IMR-90 (cell line): Measurements from ENCODE around the gene POU2F2.

Experiments
- CEBPB ChIP-seq: IDR thresholded peaks from 2 replicates; pipeline ENCODE4 v1.6.1; 2012; ENCODE audit warnings: low read depth, low read length, improper control_type of control experiment
- CHD1 ChIP-seq: IDR thresholded peaks from 2 replicates; pipeline ENCODE4 v1.6.1; 2012; ENCODE audit warnings: low read depth, low read length, improper control_type of control experiment
- CTCF ChIP-seq: conservative IDR thresholded peaks from 2 replicates; pipeline ENCODE4 v1.5.1; 2012; ENCODE audit warnings: mild to moderate bottlenecking, low read depth, low read length, improper control_type of control experiment
- MXI1 ChIP-seq: IDR thresholded peaks from 2 replicates; pipeline ENCODE4 v1.6.1; 2012; ENCODE audit warnings: low read depth, mild to moderate bottlenecking, low read length, moderate library complexity, borderline replicate concordance
- RAD21 ChIP-seq: IDR thresholded peaks from 2 replicates; pipeline ENCODE4 v1.6.1; 2012; ENCODE audit warnings: low read length, improper control_type of control experiment
- RFX5 ChIP-seq: IDR thresholded peaks from 2 replicates; pipeline ENCODE4 v1.8.0; 2012; ENCODE audit warnings: low read depth, mild to moderate bottlenecking, low read length, moderate library complexity

DNA sequence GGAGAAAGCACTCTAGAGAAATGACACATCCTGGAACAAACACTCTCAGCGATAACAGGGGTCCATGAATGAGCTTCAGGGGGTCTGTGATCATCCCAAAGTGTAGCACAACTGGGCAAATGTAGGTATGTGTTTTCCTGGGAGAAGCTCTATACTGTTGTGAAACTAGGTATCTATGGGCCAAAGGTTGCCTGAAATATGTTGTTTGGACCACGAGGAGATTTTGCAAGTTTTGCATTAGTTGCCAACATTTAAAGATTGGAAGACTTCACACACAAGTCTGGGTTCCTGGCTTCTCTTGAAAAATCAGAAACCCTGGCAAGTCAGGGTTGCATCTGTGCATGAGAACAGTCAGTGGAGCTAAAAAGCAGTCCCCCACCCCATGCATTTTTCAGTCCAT, 26.7 kb upstream of the POU2F2 start:
- TF ChIP-seq CHD1 (no peak), RAD21 (no peak), RFX5 (no peak), MXI1 (no peak), CTCF (no peak), CEBPB (no peak)
